ENCODE measurements around the gene SLC25A11. TPM values are rescaled to one million over a fixed set of nuclear protein-coding genes. Genes with fewer than 3 reads are reported as not detected.

The SLC25A11 gene
- total RNA-seq, 1 donor from 2014 or later, result 36.8 TPM

DNA sequence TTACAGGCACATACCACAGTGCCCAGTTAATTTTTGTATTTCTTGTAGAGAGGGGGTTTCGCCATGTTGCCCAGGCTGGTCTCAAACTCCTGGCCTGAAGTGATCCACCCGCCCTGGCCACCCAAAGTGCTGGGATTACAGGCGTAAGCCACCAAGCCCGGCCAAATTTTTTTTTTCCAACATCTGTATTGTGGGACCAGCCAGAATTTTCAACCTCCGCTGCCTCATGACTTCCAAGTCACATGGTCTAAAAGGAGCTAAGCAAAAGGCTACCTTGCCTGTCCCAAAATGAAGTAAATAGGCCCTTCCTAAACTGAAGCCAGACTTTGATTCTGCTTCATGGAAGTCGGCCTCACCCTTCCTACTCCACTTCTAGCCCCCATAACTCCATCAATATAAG, 32.0 kb upstream of the SLC25A11 start:
- Histone ChIP-seq H3K4me2 (ENCODE audit: low read length) (no peak overlapping the region), H2AFZ (ENCODE audit: low read depth, low read length) (no peak overlapping the region), H3K9me3 (ENCODE audit: insufficient read depth, low read depth, low read length) (no peaks in the 10 kb centered on the region), H3K4me1 (ENCODE audit: insufficient read depth, low read length) (peaks cover 23% of the 10 kb centered on the region), H3K27me3 (ENCODE audit: insufficient read depth, low read length) (no peaks in the 10 kb centered on the region), H3K79me2 (ENCODE audit: insufficient read depth, low read length) (peaks cover 41% of the 10 kb centered on the region), H3K4me3 (ENCODE audit: insufficient read depth, low read depth, low read length) (no peak overlapping the region), H3K27ac (ENCODE audit: low read depth, low read length) (no peak overlapping the region), H3K36me3 (ENCODE audit: insufficient read depth, low read length) (peaks cover 9% of the 10 kb centered on the region), H4K20me1 (ENCODE audit: insufficient read depth, low read length) (peaks cover 41% of the 10 kb centered on the region), H3K9ac (ENCODE audit: low read length) (no peak overlapping the region)
- no peak for DNase-seq (ENCODE audit: low read depth)
- H3K27ac Mint-ChIP-seq (ENCODE audit: unreplicated experiment), result no peak overlapping the region
- peaks cover 24% of the 10 kb centered on the region for H3K4me1 Mint-ChIP-seq (ENCODE audit: low read depth, unreplicated experiment)
- H3K4me3 Mint-ChIP-seq (ENCODE audit: unreplicated experiment), result no peak overlapping the region
- no peak for FAIRE-seq
- H3K36me3 Mint-ChIP-seq (ENCODE audit: low read depth, unreplicated experiment), result peaks cover 28% of the 10 kb centered on the region
- no peak for TF ChIP-seq EZH2 (IDR thresholded peaks at IDR 0.05; ENCODE audit: insufficient read depth, low read length)
- TF ChIP-seq, protein P1, sequence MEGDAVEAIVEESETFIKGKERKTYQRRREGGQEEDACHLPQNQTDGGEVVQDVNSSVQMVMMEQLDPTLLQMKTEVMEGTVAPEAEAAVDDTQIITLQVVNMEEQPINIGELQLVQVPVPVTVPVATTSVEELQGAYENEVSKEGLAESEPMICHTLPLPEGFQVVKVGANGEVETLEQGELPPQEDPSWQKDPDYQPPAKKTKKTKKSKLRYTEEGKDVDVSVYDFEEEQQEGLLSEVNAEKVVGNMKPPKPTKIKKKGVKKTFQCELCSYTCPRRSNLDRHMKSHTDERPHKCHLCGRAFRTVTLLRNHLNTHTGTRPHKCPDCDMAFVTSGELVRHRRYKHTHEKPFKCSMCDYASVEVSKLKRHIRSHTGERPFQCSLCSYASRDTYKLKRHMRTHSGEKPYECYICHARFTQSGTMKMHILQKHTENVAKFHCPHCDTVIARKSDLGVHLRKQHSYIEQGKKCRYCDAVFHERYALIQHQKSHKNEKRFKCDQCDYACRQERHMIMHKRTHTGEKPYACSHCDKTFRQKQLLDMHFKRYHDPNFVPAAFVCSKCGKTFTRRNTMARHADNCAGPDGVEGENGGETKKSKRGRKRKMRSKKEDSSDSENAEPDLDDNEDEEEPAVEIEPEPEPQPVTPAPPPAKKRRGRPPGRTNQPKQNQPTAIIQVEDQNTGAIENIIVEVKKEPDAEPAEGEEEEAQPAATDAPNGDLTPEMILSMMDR (IDR thresholded peaks at IDR 0.05; ENCODE audit: insufficient read depth, low read depth, low read length), result no peak
- no peaks in the 10 kb centered on the region for H3K9me3 Mint-ChIP-seq (ENCODE audit: unreplicated experiment)
- H3K27me3 Mint-ChIP-seq (ENCODE audit: low read depth, unreplicated experiment), result no peaks in the 10 kb centered on the region

DNA sequence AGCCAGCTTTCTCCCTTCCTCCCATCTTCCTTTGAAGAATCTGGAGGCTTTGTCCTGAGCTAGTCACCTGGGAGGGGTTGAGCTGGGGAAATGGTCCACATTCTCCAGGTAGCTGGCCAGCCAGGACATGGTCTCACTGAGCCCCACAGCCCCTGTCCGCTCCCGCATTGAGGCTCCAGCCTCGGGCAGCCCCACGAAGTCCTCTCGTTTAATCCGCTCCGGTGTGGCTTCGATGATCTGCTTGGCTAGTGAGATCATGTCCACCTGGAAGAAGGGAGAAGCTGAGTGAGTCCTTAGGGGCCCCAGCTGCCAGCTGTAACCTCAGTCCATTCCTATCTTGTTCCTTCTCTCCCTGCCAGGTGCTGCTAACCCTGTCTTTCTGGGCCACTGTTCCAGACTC, 30.4 kb upstream of the SLC25A11 start:
- no peaks in the 10 kb centered on the region for H3K9me3 ChIP-seq (ENCODE audit: insufficient read depth, low read depth, low read length)
- peak overlapping the region; percentile 95 for H3K4me2 ChIP-seq (ENCODE audit: low read length)
- DNase-seq (ENCODE audit: low read depth), result no peak
- no peak for TF ChIP-seq EZH2 (IDR thresholded peaks at IDR 0.05; ENCODE audit: insufficient read depth, low read length)
- TF ChIP-seq, protein P1 (IDR thresholded peaks at IDR 0.05; ENCODE audit: insufficient read depth, low read depth, low read length), result no peak
- peaks cover 33% of the 10 kb centered on the region for H3K4me1 ChIP-seq (ENCODE audit: insufficient read depth, low read length)
- no peak for FAIRE-seq
- no peaks in the 10 kb centered on the region for H3K27me3 ChIP-seq (ENCODE audit: insufficient read depth, low read length)
- H3K36me3 ChIP-seq (ENCODE audit: insufficient read depth, low read length), result peaks cover 7% of the 10 kb centered on the region
- peaks cover 50% of the 10 kb centered on the region for H3K79me2 ChIP-seq (ENCODE audit: insufficient read depth, low read length)
- peaks cover 3% of the 10 kb centered on the region for H3K9me3 Mint-ChIP-seq (ENCODE audit: unreplicated experiment)
- H3K27ac ChIP-seq (ENCODE audit: low read depth, low read length), result peak overlapping the region; percentile 87
- H3K4me3 Mint-ChIP-seq (ENCODE audit: unreplicated experiment), result no peak overlapping the region
- H2AFZ ChIP-seq (ENCODE audit: low read depth, low read length), result no peak overlapping the region
- H3K4me1 Mint-ChIP-seq (ENCODE audit: low read depth, unreplicated experiment), result peaks cover 27% of the 10 kb centered on the region
- peak overlapping the region; percentile 93 for H3K9ac ChIP-seq (ENCODE audit: low read length)
- no peak overlapping the region for H3K27ac Mint-ChIP-seq (ENCODE audit: unreplicated experiment)
- H3K4me3 ChIP-seq (ENCODE audit: insufficient read depth, low read depth, low read length), result no peak overlapping the region
- H4K20me1 ChIP-seq (ENCODE audit: insufficient read depth, low read length), result peaks cover 40% of the 10 kb centered on the region
- no peaks in the 10 kb centered on the region for H3K27me3 Mint-ChIP-seq (ENCODE audit: low read depth, unreplicated experiment)
- peaks cover 29% of the 10 kb centered on the region for H3K36me3 Mint-ChIP-seq (ENCODE audit: low read depth, unreplicated experiment)

DNA sequence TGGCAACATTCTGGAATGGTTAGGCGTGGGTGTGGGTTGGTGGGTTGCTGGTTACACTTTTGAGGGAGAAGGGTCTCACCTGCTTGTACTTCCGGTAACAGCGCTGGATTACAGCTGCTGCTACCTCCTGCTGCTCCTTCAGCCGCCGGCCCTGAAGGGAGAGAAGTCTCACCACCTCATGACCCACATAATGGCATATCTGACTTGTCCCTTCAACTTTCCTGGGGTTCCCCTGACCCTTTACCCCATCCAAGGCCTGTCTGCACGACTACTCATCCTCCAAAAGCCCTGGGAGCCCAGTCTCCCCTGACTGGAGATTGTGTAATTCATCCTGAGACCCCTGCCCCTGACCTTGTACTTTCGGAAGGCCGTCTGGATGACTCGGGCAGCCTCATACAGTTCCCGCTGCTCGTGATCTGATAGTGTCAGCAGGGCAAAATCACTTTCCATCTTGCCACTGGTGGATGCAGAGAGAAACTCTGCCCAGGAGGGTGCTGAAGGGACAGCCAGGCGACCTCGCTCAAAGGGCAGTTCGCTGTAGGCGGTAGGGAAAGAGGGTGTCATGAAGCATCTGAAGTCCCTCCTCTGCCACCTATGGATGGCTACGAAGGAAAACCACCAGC, 29.8 kb upstream of the SLC25A11 start:
- Mint-ChIP-seq H3K4me3 (ENCODE audit: unreplicated experiment) (no peak overlapping the region), H3K36me3 (ENCODE audit: low read depth, unreplicated experiment) (peaks cover 27% of the 10 kb centered on the region), H3K27ac (ENCODE audit: unreplicated experiment) (no peak overlapping the region), H3K27me3 (ENCODE audit: low read depth, unreplicated experiment) (no peaks in the 10 kb centered on the region), H3K9me3 (ENCODE audit: unreplicated experiment) (peaks cover 5% of the 10 kb centered on the region), H3K4me1 (ENCODE audit: low read depth, unreplicated experiment) (peaks cover 29% of the 10 kb centered on the region)
- DNase-seq (ENCODE audit: low read depth) (peak; percentile 44), FAIRE-seq (no peak)
- TF ChIP-seq, protein P1 (IDR thresholded peaks at IDR 0.05; ENCODE audit: insufficient read depth, low read depth, low read length), result no peak
- no peak for TF ChIP-seq EZH2 (IDR thresholded peaks at IDR 0.05; ENCODE audit: insufficient read depth, low read length)
- H3K9ac ChIP-seq (ENCODE audit: low read length), result peak overlapping the region; percentile 93
- H3K36me3 ChIP-seq (ENCODE audit: insufficient read depth, low read length), result peaks cover 7% of the 10 kb centered on the region
- no peak overlapping the region for H2AFZ ChIP-seq (ENCODE audit: low read depth, low read length)
- H3K9me3 ChIP-seq (ENCODE audit: insufficient read depth, low read depth, low read length), result no peaks in the 10 kb centered on the region
- H3K4me3 ChIP-seq (ENCODE audit: insufficient read depth, low read depth, low read length), result peak overlapping the region; percentile 87
- H3K27ac ChIP-seq (ENCODE audit: low read depth, low read length), result peak overlapping the region; percentile 87
- H3K4me1 ChIP-seq (ENCODE audit: insufficient read depth, low read length), result peaks cover 33% of the 10 kb centered on the region
- H3K4me2 ChIP-seq (ENCODE audit: low read length), result peak overlapping the region; percentile 95
- H3K27me3 ChIP-seq (ENCODE audit: insufficient read depth, low read length), result no peaks in the 10 kb centered on the region
- H3K79me2 ChIP-seq (ENCODE audit: insufficient read depth, low read length), result peaks cover 54% of the 10 kb centered on the region
- H4K20me1 ChIP-seq (ENCODE audit: insufficient read depth, low read length), result peaks cover 34% of the 10 kb centered on the region

All from astrocyte (in vitro differentiated cells and primary cell).